Breast epithelium (tissue), 3 donors: Measurements from ENCODE around the gene DMD.

Experiments used
- POLR2AphosphoS5 ChIP-seq, 3 donors: sonication (generic); formaldehyde crosslinking; IDR thresholded peaks; one replicate each; pipeline ENCODE4 v1.6.1; 2017; ENCODE audit warnings: antibody characterized with exemption in 3 of 3
- TF ChIP-seq, protein P1 (sequence below), 3 donors: fragments of 450-650 bp; IDR thresholded peaks; one replicate each; pipeline ENCODE4 v1.5.1; 2016 to 2017; ENCODE audit warnings: antibody characterized with exemption in 3 of 3, mild to moderate bottlenecking in 3 of 3, moderate library complexity in 3 of 3

DNA sequence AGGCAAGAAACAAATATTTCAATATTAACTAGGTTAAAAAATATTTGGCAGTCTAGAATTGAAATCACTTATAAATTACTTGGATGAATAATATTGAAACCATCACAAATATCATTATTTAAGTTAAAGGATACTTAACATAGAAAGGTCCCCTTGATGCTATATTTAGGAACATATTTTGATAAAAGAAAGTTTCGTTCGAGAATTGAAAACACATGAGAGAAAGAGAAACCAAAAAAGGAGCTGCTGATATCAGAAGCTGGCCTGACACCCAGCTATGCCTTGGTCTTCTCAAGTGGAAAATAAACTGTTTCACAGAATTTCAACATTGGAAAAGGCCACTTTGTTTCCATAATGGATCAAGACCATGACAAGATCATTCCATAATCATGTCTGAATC, 762.4 kb downstream of the DMD start:
- TF ChIP-seq, protein P1, sequence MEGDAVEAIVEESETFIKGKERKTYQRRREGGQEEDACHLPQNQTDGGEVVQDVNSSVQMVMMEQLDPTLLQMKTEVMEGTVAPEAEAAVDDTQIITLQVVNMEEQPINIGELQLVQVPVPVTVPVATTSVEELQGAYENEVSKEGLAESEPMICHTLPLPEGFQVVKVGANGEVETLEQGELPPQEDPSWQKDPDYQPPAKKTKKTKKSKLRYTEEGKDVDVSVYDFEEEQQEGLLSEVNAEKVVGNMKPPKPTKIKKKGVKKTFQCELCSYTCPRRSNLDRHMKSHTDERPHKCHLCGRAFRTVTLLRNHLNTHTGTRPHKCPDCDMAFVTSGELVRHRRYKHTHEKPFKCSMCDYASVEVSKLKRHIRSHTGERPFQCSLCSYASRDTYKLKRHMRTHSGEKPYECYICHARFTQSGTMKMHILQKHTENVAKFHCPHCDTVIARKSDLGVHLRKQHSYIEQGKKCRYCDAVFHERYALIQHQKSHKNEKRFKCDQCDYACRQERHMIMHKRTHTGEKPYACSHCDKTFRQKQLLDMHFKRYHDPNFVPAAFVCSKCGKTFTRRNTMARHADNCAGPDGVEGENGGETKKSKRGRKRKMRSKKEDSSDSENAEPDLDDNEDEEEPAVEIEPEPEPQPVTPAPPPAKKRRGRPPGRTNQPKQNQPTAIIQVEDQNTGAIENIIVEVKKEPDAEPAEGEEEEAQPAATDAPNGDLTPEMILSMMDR (IDR thresholded peaks at IDR 0.05): no peak
- TF ChIP-seq POLR2AphosphoS5 (IDR thresholded peaks at IDR 0.05): no peak
